Mucosa of stomach (tissue), 1 donor: ENCODE data around the gene WNT4.
A peak's percentile ranks its signal among the peaks of the same experiment; 100 is the strongest.

Experiments used
- H3K27me3 ChIP-seq: one replicate; pipeline ENCODE4 v1.7.0; 2013; ENCODE audit warnings: mild to moderate bottlenecking, low read length; ENCODE audit not compliant: control insufficient read depth, insufficient read depth
- H3K36me3 ChIP-seq: one replicate; pipeline ENCODE4 v1.7.0; 2013; ENCODE audit warnings: low read length; ENCODE audit not compliant: control insufficient read depth, insufficient read depth
- H3K4me1 ChIP-seq: one replicate; pipeline ENCODE4 v1.7.0; 2013; ENCODE audit warnings: mild to moderate bottlenecking, low read length; ENCODE audit not compliant: control insufficient read depth, insufficient read depth
- H3K4me3 ChIP-seq: one replicate; pipeline ENCODE4 v1.7.0; 2013; ENCODE audit warnings: low read length
- H3K9ac ChIP-seq: one replicate; pipeline ENCODE4 v1.7.0; 2013; ENCODE audit warnings: mild to moderate bottlenecking, low read length, moderate library complexity
- H3K9me3 ChIP-seq: one replicate; pipeline ENCODE4 v1.7.0; 2013; ENCODE audit warnings: mild to moderate bottlenecking, low read length, moderate library complexity; ENCODE audit not compliant: control insufficient read depth
- donor health status: Pancreatic carcinoma.

WNT4 gene

DNA sequence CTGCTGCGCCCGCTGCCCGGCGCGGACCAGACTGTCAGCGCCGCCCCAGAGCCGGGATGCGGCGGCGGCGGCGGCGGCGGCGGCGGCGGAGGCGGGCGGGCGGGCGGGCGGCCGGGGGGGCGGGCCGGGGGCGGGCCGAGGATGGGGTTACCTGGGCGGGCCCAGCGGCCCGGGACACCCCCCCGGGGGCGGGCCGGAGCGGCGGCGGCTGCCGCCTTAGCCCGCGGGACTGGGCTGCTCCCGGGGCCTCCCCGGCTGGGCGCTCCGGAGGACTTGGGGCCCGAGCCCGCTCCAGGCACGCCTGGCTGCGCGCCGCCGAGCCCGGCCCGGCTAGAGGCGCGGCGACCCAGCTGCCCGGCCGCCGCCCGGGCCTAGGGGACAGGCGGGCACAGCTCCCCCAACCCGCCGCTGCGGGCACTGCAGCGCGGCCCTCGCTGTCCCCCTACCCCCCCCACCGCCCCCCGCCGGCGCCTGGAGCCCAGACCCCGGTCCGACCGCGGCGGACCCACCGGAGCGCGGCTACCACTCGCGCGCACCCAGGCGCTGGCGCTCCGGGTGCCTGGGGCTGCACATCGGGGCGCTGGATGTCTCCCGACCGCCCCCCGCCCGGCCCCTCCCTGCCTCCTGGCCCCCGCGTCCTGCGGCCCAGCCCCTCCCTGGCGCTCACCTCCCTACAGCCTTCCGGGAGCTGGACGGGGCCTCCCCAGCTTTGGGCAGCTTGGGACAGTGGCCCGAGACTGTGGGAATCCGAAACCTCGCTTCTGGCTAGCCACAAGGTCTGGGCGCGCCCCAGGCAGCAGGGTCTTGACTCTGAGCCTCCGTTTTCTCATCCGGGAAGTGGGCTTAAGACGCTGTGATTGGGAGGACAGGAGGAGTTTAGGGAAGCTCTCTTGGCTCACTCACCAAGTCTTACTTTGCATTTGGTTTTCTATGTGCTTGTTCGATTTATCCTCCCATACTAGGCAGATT lies at the start of gene WNT4:
Gene WNT4, minus strand, starts transcription at position 33 of the 969 bp plus-strand sequence. CDS start 175 bp downstream, outside the sequence.
- Histone ChIP-seq H3K4me1 (peaks cover 12% of the 10 kb centered on the region), H3K4me3 (peak within 1 kb of the TSS; percentile 4), H3K9ac (no peak within 1 kb of the TSS), H3K36me3 (no peaks in the 10 kb centered on the region), H3K27me3 (peaks cover 36% of the 10 kb centered on the region), H3K9me3 (no peaks in the 10 kb centered on the region)

DNA sequence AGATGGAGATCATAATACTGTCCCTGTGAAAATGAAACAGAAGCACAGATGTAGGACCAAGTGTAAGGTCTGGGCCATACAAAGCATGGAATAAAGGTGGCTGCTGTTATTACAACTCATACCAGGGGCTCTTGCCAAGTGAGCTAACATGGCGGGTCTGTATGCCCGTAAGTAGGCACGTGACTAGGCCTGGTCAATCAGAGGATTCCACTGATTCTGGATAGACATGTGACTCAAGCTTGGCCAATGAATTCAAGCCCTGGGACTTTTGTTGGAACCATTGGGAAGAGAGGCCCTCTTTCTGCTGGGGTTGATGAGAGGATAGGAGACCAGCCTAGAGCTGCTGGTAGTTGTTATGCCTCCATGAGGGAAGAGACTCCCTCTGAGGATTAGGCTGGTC lies 47.8 kb upstream of the WNT4 start:
- Histone ChIP-seq H3K9me3 (no peaks in the 10 kb centered on the region), H3K4me1 (no peaks in the 10 kb centered on the region), H3K27me3 (no peaks in the 10 kb centered on the region), H3K36me3 (no peaks in the 10 kb centered on the region), H3K4me3 (no peak overlapping the region), H3K9ac (no peak overlapping the region)

DNA sequence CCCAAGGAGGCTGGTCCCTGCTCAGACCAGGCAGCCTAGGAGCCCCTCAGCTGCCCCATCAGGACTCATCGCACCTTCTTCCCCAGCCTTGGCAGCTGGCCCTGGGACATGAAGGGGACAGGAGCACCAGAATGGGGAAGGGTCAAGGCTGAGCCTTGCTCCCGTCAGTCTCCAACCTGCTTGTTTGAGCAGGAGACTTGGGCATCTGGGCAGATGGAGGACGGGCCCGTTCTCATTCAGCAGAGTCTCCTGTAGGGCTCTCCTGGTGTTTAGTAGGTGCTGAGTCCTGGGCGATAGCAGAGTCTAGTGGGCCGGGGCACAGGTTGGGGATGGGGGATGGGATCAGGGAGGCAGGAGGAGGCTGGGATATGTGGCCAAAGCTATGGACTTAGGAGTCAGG lies 47.4 kb upstream of the WNT4 start:
- Histone ChIP-seq H3K36me3 (no peaks in the 10 kb centered on the region), H3K4me3 (no peak overlapping the region), H3K27me3 (no peaks in the 10 kb centered on the region), H3K4me1 (no peaks in the 10 kb centered on the region), H3K9ac (no peak overlapping the region), H3K9me3 (no peaks in the 10 kb centered on the region)

DNA sequence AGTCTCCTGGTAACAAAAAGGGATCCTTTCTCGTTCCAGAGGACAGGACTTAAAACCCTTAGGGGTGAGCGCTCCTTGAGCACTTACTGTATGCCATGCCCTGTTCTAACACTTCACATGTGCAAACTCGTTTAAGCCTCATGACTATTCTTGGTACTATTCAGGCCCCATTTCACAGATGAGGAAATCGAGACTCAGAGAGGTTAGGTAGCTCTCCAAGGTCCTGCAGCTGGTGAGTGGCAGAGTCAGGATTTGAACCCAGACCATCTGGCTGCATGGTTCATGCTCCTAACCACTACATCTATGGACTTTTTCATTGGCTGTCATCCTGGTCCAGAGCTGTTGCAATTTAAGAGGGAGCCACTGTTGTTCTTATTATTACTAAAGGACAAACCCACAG lies 46.7 kb upstream of the WNT4 start:
- Histone ChIP-seq H3K4me1 (no peaks in the 10 kb centered on the region), H3K4me3 (no peak overlapping the region), H3K36me3 (no peaks in the 10 kb centered on the region), H3K9ac (no peak overlapping the region), H3K27me3 (peaks cover 3% of the 10 kb centered on the region), H3K9me3 (no peaks in the 10 kb centered on the region)

DNA sequence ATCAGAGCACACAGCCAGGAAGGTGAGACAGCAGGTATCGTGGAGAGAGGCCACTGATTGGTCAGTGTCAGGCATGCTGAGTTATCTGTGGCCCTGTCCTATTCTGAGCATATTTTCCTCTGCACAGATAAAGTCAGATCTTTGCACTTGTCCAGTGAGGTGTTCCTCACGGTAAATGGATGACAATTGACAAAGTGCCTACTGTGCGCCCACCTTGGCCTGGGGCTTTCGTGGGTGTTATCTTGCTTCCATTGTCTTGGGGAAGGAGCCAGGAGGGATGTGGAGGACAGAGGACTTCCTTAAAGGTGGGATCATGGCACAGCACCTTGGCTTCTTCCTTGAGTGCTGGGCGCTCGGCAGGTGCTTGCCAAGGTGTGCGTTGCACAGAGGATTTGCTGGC lies 46.0 kb upstream of the WNT4 start:
- no peak overlapping the region for H3K4me3 ChIP-seq
- H3K27me3 ChIP-seq, result peaks cover 3% of the 10 kb centered on the region
- no peaks in the 10 kb centered on the region for H3K36me3 ChIP-seq
- H3K9ac ChIP-seq, result no peak overlapping the region
- no peaks in the 10 kb centered on the region for H3K4me1 ChIP-seq
- H3K9me3 ChIP-seq, result no peaks in the 10 kb centered on the region

DNA sequence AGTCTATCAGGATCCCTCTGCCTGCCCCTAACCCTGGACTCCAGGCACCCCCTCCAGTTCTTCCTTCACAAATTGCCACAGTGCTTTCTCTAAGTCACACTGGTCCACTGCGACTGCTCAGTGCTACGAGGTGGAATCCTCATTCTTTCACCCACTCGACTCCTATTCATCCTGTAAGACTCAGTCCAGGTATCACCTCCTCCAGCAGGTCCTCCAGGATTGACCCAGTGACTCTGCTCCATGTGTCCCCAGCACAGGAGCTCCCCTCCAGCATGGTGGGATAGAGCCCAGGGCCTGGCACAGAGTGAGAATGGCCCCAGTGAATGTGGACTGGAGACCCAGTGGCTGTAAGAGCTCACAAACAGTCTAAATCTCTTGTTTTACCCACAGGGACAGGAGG lies 45.5 kb upstream of the WNT4 start:
- Histone ChIP-seq H3K27me3 (peaks cover 3% of the 10 kb centered on the region), H3K9ac (no peak overlapping the region), H3K36me3 (no peaks in the 10 kb centered on the region), H3K4me3 (no peak overlapping the region), H3K4me1 (no peaks in the 10 kb centered on the region), H3K9me3 (no peaks in the 10 kb centered on the region)

DNA sequence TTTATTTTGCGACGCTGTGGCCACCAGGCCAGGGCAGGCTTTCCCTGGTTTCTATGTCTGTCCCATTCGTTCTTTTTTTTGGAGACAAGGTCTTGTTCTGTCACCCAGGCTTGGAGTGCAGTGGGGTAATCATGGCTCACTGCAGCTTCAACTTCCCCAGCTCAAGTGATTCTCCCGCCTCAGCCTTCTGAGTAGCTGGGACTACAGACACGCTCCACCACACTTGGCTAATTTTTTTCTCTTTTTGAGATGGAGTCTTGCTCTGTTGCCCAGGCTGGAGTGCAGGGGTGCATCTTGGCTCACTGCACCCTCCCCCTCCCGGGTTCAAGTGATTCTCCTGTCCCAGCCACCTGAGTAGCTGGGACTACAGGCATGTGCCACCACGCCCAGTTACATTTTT lies 43.4 kb upstream of the WNT4 start:
- Histone ChIP-seq H3K27me3 (peaks cover 3% of the 10 kb centered on the region), H3K4me3 (no peak overlapping the region), H3K9me3 (no peaks in the 10 kb centered on the region), H3K4me1 (no peaks in the 10 kb centered on the region), H3K36me3 (no peaks in the 10 kb centered on the region), H3K9ac (no peak overlapping the region)

DNA sequence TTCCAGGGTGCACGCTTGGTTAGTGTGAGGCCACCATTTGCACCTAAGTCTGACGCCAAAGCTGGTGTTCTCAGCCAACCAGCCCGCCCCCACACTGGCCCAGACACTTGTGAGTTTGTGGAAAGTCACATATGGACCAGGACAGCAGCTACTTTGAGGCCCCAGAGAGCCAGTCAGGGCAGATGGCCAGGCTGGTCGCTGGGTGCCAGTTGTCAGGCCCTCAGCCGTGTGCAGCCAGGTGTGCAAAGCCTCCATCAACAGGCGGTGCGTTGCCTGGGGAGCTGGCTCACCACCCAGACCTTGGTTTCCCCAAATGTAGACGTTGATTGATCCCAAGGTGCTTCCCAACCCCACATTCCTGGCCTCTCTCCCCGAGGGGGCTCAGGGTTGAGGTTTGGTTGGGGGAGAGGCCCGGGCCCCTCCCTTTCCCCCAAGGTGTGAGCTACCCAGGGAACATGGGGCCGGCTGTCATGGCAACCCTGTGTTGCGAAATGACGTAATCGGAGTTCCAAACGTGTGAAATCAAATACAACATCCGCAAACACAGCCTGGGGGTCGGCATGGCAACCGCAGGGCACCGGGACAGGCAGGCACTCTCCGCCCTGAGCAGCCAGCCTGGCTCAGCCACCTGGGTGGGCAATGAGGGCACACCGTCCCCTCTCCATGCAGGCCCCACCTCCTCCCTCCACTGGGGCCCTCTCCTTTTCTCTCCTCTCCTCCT lies 42.2 kb upstream of the WNT4 start:
- Histone ChIP-seq H3K4me3 (no peak overlapping the region), H3K9me3 (no peaks in the 10 kb centered on the region), H3K27me3 (peaks cover 3% of the 10 kb centered on the region), H3K4me1 (no peaks in the 10 kb centered on the region), H3K9ac (no peak overlapping the region), H3K36me3 (no peaks in the 10 kb centered on the region)

DNA sequence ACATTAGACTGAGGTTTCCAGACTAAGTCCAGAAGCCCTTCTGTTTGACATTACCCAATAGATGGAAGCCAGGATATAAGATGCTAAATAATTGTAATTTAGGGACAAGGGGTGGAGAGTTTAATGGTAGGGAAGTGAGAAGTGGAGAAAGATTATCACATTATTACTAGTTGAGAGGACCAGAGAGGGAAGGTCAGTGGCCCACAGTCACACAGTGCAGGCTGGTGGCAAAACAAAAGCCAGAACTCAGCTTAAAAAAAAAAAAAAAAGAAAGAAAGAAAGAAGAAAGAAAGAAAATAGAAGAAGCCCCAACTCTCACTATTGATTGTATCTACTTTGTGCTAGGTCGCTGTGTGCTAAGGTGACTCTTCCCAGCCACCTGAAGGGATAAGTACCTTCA lies 41.6 kb upstream of the WNT4 start:
- peaks cover 3% of the 10 kb centered on the region for H3K27me3 ChIP-seq
- H3K4me1 ChIP-seq, result no peaks in the 10 kb centered on the region
- H3K9ac ChIP-seq, result no peak overlapping the region
- no peaks in the 10 kb centered on the region for H3K36me3 ChIP-seq
- no peaks in the 10 kb centered on the region for H3K9me3 ChIP-seq
- H3K4me3 ChIP-seq, result no peak overlapping the region

DNA sequence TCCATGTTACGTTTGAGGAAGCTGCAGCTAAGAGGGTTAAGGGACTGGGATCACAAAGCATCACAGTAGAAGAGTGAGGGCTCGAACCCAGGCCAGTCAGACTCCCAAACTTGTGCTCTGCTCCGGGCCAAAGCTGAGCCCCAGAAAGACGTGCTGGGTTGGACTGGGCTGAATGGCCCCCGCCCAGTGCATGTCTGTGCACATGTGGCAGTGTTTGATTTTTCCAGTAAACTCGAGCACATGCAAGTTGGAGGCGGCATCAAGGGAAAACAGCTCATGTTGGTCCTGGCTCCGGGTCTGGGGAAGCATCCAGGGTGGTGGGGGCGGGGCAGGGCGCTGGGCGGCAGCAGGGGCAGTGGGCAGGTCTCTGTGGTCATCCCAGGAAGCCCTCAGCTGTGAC lies 39.8 kb upstream of the WNT4 start:
- no peaks in the 10 kb centered on the region for H3K36me3 ChIP-seq
- H3K9ac ChIP-seq, result no peak overlapping the region
- H3K4me3 ChIP-seq, result no peak overlapping the region
- H3K9me3 ChIP-seq, result no peaks in the 10 kb centered on the region
- H3K27me3 ChIP-seq, result peaks cover 3% of the 10 kb centered on the region
- H3K4me1 ChIP-seq, result no peaks in the 10 kb centered on the region

DNA sequence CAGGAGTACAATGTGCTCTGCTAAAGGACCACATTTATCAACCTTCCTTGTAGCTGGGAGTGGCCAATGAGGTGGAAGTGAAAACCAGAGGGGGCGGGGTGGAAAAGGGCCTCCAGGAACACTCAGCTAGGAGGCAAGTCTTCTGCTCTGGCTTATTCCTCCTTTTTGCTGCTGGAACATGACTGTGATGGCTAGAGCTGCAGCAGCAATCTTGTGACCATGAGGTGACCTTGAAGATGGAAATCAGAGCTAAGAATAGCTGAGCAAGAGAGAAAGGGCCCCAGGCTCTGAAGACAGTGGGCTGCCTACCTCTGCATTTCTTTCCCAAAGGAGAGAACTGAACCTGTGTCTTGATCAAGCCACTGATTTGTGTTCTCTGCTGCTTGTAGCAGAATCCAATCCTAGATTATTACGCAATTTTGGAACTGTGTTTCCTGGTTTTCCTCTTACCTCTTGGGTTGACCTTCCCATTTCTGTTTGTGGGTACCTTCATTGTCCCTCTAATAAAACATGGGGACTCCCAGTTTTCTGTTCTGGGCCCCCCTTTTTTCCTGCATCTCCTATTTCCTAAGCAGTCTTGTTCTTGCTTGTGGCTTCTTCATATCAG lies 36.4 kb upstream of the WNT4 start:
- no peaks in the 10 kb centered on the region for H3K27me3 ChIP-seq
- no peaks in the 10 kb centered on the region for H3K9me3 ChIP-seq
- H3K4me1 ChIP-seq, result no peaks in the 10 kb centered on the region
- no peak overlapping the region for H3K4me3 ChIP-seq
- H3K9ac ChIP-seq, result no peak overlapping the region
- H3K36me3 ChIP-seq, result no peaks in the 10 kb centered on the region
